HPDE6-E6E7 (cell line): Measurements from ENCODE around the gene HOMER3.

Experiments used
- DNase-seq: peaks from one replicate; pipeline ENCODE4 v3.0.0; 2011; ENCODE audit warnings: missing footprints; ENCODE audit errors: extremely low spot score

Gene HOMER3

DNA sequence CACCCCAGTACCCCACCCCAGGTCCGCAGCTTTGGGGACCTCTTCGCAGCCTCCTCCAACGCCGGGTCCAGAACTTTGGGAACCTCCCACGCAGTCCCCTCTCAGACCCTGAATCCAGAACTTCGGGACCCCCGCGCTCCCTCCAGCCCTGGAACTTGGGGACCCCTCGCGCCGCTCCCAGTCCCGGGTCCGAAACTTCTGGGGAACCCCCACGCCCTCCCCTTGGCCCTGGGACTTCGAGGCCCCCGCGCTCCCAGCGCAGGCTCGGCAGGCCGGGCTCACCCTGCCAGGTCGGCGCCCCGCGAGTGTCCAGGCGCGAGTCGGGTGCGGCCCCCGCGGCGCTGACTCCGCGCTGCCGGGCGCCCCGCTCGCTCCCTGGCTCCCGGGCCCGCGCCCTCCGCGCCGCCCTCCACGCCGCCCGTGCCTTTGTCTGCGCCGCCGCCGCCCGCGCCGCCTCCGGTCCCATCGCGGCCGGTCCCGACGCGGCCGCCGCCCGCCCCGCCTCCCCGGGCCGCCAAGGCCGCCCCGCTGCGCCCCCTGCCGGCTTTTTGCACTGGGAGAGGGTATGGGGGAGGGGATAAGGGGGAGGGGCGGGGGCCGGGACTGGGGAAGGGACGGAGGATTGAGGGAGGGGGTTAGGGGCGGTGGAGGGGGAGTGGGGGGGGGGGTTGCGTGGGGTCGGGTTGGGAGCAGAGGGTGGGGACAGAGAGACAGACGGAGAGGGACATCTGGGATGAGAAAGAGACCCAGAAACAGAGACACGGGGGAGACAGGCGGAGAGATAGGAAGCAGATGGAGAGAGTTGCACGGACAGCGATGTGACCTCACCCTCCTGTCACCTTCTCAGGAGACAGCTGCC, at the start of gene HOMER3:
Gene HOMER3, minus strand, starts transcription at position 449 of the 859 bp plus-strand sequence. CDS start 2,235 bp downstream, outside the sequence.
- peak; percentile 72 for DNase-seq

DNA sequence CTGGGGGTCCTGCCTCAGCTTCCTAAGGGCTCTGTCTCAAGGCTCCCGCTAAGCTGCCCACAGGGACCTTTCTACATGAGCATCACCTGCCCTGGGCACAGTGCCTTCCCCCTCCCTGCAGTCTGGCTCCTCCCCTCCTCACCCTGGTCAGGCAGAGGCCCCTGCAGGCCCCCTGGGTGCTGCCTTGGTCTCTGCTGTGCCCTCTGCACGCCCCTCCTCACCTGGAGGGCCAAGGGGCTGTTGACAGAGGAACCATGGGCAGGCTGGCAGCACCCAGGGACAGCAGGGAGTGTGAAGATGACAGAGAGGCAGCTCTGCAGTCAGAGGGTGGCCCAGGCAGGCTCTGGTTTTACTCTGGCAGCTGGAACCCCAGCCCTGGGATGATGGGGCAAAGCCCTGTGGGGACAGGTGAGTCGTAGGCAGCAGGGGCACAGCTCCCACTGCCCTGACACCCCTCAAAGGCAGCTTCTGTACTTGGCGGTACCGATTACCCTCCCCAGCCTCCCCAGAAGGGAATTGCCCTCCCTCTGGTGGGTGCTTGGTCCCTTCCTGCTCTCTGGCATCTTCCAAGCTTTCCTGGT, 49.2 kb upstream of the HOMER3 start:
- DNase-seq, result no peak

DNA sequence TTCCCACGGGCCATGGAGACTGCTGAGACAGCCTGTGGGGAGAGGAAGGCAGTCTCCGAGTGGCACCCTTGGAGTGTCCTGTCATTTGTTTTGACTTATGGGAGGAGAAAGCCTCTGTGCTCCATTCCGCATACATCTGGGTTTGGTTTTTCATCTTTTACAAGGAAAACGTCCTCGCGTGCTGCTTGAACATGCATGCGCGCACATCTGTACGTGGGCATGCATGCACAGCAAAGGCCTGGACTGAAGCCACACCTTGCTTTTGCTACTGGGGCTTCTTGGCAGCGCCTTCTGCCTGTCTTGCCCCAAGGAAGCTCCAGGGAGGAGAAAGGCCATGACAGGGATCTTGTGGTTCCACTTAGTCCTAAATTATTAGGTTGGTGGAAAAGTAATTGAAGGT, 48.3 kb upstream of the HOMER3 start:
- no peak for DNase-seq

DNA sequence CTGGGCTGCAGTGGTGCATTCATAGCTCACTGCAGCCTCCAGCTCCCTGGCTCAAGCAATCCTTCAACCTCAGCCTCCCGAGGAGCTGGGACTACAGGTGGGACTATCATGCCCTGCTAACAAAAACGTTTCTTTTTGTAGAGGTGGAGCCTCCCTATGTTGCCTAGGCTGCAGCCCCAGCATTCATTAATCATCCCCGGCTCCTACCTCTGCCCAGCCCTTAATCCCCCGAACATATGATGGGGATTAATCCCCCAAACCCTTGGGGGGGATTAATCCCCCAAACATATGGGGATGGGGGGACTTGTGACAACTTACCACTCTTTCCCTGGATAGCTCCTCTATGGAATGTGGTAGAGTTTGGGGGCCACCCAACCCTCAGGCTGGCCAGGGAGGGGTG, 46.4 kb upstream of the HOMER3 start:
- DNase-seq, result no peak

GRCh38 chr19:18985257-18985656, 44.2 kb upstream of the HOMER3 start:
- DNase-seq, result no peak

GRCh38 chr19:18984251-18984650, 43.2 kb upstream of the HOMER3 start:
- DNase-seq, result no peak

GRCh38 chr19:18982669-18983068, 41.7 kb upstream of the HOMER3 start:
- no peak for DNase-seq

DNA sequence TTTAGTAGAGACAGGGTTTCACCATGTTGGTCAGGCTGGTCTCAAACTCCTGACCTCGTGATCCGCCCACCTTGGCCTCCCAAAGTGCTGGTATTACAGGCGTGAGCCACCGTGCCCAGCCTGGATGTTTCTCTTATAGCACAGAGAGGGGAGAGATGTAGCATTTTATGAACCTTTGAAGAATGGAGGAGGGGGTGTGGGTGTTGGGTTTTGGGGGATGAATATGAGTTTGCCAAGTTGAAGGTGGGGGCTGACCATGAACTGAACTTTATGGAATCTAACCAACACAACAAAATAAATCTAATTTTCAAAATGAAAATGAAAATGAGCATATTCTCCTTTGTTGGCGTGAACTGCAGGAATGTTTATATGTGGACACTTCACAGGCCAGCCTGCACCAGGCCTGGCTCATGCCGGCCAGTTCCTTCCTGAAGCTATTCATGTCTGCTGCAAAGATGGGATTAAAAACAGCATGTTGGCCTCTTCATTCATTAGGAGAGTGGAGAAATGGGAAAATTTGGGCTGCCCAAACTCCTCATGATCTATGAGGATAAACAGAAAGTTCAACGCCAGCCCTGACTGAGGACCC, 39.5 kb upstream of the HOMER3 start:
- DNase-seq, result no peak

- no peak for DNase-seq
Observed at GRCh38 chr19:18978616-18979015, 37.6 kb upstream of the HOMER3 start.

GRCh38 chr19:18975869-18976268, 34.9 kb upstream of the HOMER3 start:
- no peak for DNase-seq

DNA sequence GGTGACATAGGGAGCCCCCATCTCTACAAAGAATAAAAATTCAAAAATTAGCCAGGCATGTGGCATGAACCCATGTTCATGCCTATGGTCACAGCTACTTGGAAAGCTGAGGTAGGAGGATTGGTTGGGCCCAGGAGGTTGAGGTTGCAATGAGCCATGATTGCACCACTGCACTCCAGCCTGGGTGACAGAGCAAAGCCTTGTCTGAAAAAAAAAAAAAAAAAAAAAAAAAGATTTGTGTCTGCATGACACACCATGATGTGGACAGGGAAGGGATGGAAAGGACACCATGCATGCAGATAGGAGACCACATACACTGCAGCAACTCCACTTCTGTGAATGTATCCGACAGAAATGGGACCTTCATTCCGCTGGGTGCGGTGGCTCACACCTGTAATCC, 34.0 kb upstream of the HOMER3 start:
- no peak for DNase-seq

DNA sequence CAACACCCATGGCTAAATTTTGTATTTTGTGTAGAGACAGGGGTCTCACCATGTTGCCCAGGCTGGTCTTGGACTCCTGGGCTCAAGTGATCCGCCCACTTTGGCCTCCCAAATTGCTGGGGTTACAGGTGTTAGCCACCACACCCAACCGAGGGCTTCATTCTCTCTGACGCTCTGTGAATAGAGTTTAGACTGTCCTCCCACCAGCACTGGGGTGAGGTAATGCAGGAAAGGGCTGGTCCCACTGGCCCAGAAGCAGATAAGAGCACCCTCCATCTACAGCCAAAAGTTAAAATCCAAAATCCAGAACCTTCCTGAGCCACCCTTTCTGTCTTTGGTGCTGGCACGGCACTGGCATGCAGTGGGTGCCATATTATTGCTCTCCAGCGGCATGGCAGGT, 31.8 kb upstream of the HOMER3 start:
- DNase-seq, result no peak

GRCh38 chr19:18972301-18972811, 31.3 kb upstream of the HOMER3 start:
- DNase-seq, result no peak

DNA sequence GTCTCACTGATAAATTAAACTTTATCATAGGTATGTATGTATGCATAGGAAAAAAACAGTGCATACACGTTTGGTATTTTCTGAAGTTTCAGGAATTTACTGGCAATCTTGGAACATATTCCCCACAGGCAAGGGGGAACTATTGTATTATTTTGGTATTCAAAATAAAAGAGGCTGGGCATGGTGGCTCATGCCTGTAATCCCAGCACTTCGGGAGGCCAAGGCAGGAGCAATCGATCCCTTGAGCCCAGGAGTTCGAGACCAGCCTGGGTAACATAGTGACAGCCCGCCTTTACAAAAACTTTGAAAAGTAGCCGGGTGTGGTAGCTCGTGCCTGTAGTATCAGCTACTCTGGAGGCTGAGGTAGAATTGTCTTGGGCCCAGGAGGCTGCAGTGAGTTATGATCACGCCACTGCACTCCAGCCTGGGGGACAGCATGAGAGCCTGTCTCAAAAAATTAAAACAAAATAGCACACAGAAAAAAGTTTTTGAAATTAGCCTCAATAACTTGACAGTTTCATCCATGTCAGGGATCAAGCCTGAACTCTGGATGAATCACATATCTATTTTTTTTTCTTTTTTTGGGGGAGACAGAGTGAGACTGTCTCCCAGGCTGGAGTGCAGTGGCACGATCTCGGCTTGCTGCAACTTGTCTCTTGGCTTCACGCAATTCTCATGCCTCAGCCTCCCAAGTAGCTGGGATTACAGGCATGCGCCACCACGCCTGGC, 29.1 kb upstream of the HOMER3 start:
- DNase-seq, result no peak

GRCh38 chr19:18967358-18968146, 26.5 kb upstream of the HOMER3 start:
- DNase-seq, result no peak

GRCh38 chr19:18966307-18966706, 25.3 kb upstream of the HOMER3 start:
- no peak for DNase-seq

DNA sequence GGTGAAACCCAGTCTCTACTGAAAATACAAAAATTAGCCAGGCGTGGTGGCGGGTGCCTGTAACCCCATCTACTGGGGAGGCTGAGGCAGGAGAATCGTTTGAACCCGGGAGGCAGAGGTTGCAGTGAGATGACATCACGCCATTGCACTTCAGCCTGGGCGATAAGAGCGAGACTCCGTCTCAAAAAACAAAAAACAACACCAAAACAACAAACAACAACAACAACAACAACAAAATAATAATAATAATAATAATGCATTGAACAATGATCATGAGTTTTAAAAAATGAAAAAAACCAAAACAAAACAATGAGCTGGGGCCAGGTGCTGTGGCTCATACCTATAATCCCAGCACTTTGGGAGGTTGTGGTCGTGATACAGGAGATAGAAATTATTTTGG, 23.1 kb upstream of the HOMER3 start:
- no peak for DNase-seq

- no peak for DNase-seq
Observed at GRCh38 chr19:18961767-18962620, 21.0 kb upstream of the HOMER3 start.

- no peak for DNase-seq
Observed at GRCh38 chr19:18960370-18960769, 19.4 kb upstream of the HOMER3 start.

- no peak for DNase-seq
Observed at GRCh38 chr19:18955042-18955441, 14.0 kb upstream of the HOMER3 start.
